Pancreas (tissue), 10 donors: Measurements from ENCODE around the gene CAMKMT. TPM values are rescaled to one million over a fixed set of nuclear protein-coding genes. Genes with fewer than 3 reads are reported as not detected.

Experiments
- ATAC-seq, 4 donors: fragments of 200-7000 bp; cut with Tn5 transposase; one replicate each; pipeline versions ENCODE4 v1.8.0 to v1.9.1; 2020; ENCODE audit warnings: mild to moderate bottlenecking in 4 of 4, moderate library complexity in 4 of 4
- DNase-seq, 6 donors: peaks; one replicate each; pipeline ENCODE4 v3.0.0-alpha.2; 2020
- FAIRE-seq: peaks from 2 replicates; lab custom pipeline; 2012; peaks lifted over from hg19 to GRCh38; lab: Jason Lieb, UNC
- H3K27ac ChIP-seq, 4 donors: fragments of 200-600 bp; sonication (generic); 1 replicate in 3 of 4; 2 replicates in 1 of 4; pipeline versions ENCODE4 v1.5.0 to v1.8.0; 2020
- H3K27me3 ChIP-seq, 4 donors: fragments of 200-600 bp; one replicate each; pipeline ENCODE4 v1.8.0; 2021
- H3K36me3 ChIP-seq, 3 donors: fragments of 200-600 bp; sonication (generic) in 1 of 3; one replicate each; pipeline versions ENCODE4 v1.5.0 to v1.8.0; 2020 to 2021
- H3K4me1 ChIP-seq, 3 donors: fragments of 200-600 bp; one replicate each; pipeline ENCODE4 v1.8.0; 2021
- H3K4me3 ChIP-seq, 4 donors: fragments of 200-600 bp; sonication (generic) in 2 of 4; one replicate each; pipeline versions ENCODE4 v1.5.0 to v1.8.0; 2020 to 2021
- H3K9me3 ChIP-seq, 4 donors: fragments of 200-600 bp; one replicate each; pipeline ENCODE4 v1.8.0; 2021
- WGBS, 2 donors: extraction: QIAGEN DNeasy Blood & Tissue Kit; methylation state at CpG; one replicate each; pipeline ENCODE4 v1.1.7; 2013; 5-methylcytosine and 5-hydroxymethylcytosine counted together
- intact Hi-C, 3 donors: fragments of 100-400 bp; cut with DNase I; formaldehyde crosslinking; loops; one replicate each; pipeline versions ENCODE4 v1.11.1 to v1.14.2; 2022
- polyA plus RNA-seq, 2 donors: library from polyadenylated mRNA; stranded (reverse); fragments of 200-250 nt; gene quantifications; one replicate each; pipeline ENCODE4 v1.2.3, GENCODE V29; 2013
- total RNA-seq, 6 donors: library from RNA; stranded (reverse); fragmentation: NEBNext Ultra II Directional in 4 of 6; extraction: Animal tissue kit (Norgen Biotek cat#: 25700) in 4 of 6; gene quantifications; one replicate each; pipeline versions ENCODE4 v1.2.1 to v1.2.4, GENCODE V29; 2021 to 2023
- TF ChIP-seq, protein P1 (sequence below), 4 donors: fragments of 200-600 bp; sonication (generic) in 3 of 4; IDR thresholded peaks; one replicate each; pipeline versions ENCODE4 v1.5.0 to v1.8.0; 2021; ENCODE audit warnings: antibody characterized with exemption in 4 of 4
- donor health status: healthy with polysubstance abuse.
- donor health status: DM: no; HTN: no; CAD: no; lungs with moderate emphysema.
- donor health status: DM: no; HTN: no; CAD: no.
- donor health status: control.
- donor health status: control.
- donor health status: Bipolar disorder and iron deficiency.
- donor health status: DM: yes; HTN: yes; CAD: no.
- donor health status: DM: no; HTN: no; CAD: no.
- donor health status: DM: no; HTN: no; CAD: no.
- donor health status: DM: yes; HTN: yes; CAD: no.

CAMKMT gene
- total and polyA plus RNA-seq, 8 donors, result 4.6 to 11.9 (median 8.3) TPM

DNA sequence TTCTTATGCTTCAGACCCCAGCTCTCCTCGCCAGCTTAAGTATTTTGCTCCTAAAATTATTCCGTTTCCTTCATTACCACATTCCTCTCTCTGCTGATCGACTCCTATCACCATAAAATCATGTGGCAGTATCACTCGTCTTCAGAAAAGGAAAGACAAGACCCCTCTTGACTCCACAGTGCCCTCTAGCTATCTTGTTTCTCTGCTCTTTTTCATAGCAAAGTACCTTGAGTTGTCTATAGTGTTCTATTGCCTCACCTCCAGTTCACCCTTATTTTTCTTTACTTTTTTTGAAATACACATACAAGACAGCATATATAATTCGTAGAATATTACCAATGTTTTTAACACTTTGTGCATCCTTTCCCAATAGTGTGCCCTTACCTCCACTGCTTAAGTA lies 306.6 kb downstream of the CAMKMT start:
- Histone ChIP-seq H3K4me1 (no peaks in the 10 kb centered on the region), H3K4me3 (no peak overlapping the region), H3K27ac (no peak overlapping the region), H3K36me3 (no peaks in the 10 kb centered on the region), H3K27me3 (no peaks in the 10 kb centered on the region), H3K9me3 (no peaks in the 10 kb centered on the region)
- ATAC-seq (no peak), FAIRE-seq (no peak), DNase-seq (no peak)
- 77 to 81% methylated on average over 5 of the region's 5 CpGs for WGBS, 2 donors
- TF ChIP-seq, protein P1, sequence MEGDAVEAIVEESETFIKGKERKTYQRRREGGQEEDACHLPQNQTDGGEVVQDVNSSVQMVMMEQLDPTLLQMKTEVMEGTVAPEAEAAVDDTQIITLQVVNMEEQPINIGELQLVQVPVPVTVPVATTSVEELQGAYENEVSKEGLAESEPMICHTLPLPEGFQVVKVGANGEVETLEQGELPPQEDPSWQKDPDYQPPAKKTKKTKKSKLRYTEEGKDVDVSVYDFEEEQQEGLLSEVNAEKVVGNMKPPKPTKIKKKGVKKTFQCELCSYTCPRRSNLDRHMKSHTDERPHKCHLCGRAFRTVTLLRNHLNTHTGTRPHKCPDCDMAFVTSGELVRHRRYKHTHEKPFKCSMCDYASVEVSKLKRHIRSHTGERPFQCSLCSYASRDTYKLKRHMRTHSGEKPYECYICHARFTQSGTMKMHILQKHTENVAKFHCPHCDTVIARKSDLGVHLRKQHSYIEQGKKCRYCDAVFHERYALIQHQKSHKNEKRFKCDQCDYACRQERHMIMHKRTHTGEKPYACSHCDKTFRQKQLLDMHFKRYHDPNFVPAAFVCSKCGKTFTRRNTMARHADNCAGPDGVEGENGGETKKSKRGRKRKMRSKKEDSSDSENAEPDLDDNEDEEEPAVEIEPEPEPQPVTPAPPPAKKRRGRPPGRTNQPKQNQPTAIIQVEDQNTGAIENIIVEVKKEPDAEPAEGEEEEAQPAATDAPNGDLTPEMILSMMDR (IDR thresholded peaks at IDR 0.05), result no peak
- intact Hi-C loops, result no loop called here

DNA sequence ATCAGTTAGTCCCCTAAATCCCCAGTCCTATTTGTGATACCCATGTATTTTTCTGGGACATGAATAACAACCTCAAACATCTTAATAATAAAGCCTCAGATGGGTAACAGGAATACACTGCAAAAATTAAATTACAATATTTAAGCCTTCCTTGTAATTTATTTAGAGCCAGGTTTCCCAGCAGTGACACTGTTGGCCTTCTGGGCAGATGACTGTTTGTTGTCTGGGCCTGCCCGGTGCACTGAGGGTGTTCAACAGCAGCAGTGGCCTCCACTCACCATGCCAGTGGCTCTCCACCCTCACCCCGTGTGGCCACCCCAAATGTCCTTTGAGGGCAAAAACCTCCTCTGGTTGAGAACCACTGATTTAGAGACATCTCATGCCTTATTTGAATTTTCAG lies 309.5 kb downstream of the CAMKMT start:
- FAIRE-seq (no peak), ATAC-seq (no peak), DNase-seq (no peak)
- TF ChIP-seq, protein P1 (IDR thresholded peaks at IDR 0.05), result no peak
- Histone ChIP-seq H3K4me1 (no peaks in the 10 kb centered on the region), H3K27me3 (no peaks in the 10 kb centered on the region), H3K9me3 (no peaks in the 10 kb centered on the region), H3K27ac (no peak overlapping the region), H3K36me3 (no peaks in the 10 kb centered on the region), H3K4me3 (no peak overlapping the region)
- 96% methylated on average over 2 of the region's 2 CpGs for WGBS, 2 donors
- intact Hi-C loops, result no loop called here

DNA sequence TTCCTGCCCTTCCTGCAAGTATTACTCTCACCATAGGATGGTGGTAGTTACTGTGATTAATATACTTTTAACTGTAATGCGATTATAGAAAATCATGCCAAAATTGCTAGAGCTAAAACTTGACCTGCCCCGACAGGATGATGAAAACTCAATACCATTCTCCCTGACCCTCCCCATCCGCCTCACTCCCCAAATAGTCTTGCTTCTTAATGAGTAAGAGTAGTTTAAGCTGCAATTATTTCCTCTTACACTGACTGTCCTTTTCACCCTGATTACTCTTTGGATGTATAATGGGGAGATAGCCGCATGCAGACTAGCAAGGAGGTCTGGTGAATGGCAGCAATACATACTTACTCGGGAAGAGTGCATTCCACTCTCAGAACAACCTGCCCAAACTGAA lies 310.2 kb downstream of the CAMKMT start:
- ATAC-seq, result no peak
- no peak for FAIRE-seq

DNA sequence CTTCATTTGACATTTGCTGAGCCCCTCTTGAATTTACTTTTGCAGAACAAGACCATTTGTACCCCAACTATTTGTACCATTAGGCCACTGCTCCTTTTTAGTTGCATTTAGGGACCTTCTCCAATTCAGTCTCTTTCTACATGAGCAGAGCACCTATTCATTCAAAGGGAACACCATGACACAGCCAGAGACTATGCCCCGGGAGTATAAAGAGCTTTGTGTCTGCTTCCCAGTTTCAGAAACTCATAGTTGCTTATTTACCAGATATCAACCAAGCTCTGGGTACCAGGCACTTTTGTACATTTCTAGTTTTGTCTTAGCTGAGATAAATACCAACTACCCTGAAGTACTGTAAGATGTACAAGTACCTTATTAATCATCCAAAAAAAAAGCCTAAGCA lies 310.7 kb downstream of the CAMKMT start:
- intact Hi-C loops, result no loop called here
- TF ChIP-seq, protein P1 (IDR thresholded peaks at IDR 0.05), result no peak
- Histone ChIP-seq H3K27me3 (no peaks in the 10 kb centered on the region), H3K4me3 (no peak overlapping the region), H3K9me3 (no peaks in the 10 kb centered on the region), H3K36me3 (no peaks in the 10 kb centered on the region), H3K4me1 (no peaks in the 10 kb centered on the region), H3K27ac (no peak overlapping the region)
- FAIRE-seq (no peak), DNase-seq (no peak), ATAC-seq (no peak)
- 61 to 76% methylated on average over 1 of the region's 1 CpG for WGBS, 2 donors

More for the DNA sequence above, 310.2 kb downstream of the CAMKMT start:
- DNase-seq, result no peak
- Histone ChIP-seq H3K27me3 (no peaks in the 10 kb centered on the region), H3K27ac (no peak overlapping the region), H3K36me3 (no peaks in the 10 kb centered on the region), H3K4me3 (no peak overlapping the region), H3K9me3 (no peaks in the 10 kb centered on the region), H3K4me1 (no peaks in the 10 kb centered on the region)
- 91% methylated on average over 5 of the region's 5 CpGs for WGBS, 2 donors
- TF ChIP-seq, protein P1 (IDR thresholded peaks at IDR 0.05), result no peak
- intact Hi-C loops, result no loop called here

DNA sequence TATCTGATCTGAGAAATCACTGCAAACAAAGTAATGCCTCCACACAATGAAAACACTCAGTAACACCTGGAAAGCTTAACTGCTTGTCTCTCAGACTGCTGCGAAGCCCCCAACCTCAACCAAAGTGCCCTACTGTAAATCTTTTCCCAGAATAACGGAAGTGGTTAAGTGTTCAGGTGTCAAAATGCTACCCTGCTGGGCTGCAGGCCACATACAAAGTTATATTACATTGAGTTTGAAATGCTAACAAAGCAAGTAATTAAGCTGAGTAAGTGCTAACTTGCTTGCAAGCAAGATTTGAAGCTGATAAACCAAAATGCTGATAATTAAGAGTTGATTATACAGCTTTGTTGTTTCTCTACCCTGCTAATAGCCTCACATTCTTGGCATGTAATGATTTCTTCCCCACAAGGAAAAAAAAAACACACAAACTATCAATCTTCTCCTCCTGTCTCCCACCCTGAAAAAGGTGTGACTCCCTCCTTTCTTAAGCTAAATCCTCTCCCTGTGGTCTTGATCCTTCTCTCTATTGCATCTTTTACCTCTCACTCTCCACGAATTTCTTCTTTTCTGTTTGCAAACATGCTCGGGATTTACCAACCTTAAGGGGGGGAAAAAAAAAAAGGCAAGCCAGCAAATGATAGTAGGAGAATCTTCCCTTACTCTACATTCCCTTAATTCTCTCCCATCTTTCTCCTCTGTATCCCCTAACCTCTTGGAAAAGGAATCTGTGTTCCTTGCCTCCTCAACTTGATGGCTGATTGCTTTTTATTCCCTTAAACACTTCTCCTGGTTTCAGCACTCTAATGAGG lies 312.9 kb downstream of the CAMKMT start:
- DNase-seq (no peak), FAIRE-seq (no peak), ATAC-seq (no peak)
- no peaks in the 10 kb centered on the region for H3K9me3 ChIP-seq
- H3K27ac ChIP-seq, result no peak overlapping the region
- TF ChIP-seq, protein P1 (IDR thresholded peaks at IDR 0.05), result no peak
- no peaks in the 10 kb centered on the region for H3K36me3 ChIP-seq
- no peaks in the 10 kb centered on the region for H3K27me3 ChIP-seq
- H3K4me1 ChIP-seq, result no peaks in the 10 kb centered on the region
- H3K4me3 ChIP-seq, result no peak overlapping the region
- 72 to 81% methylated on average over 4 of the region's 4 CpGs for WGBS, 2 donors
- intact Hi-C loops, result no loop called here
